ENCODE results near the gene BCR. TPM values are rescaled to one million over a fixed set of nuclear protein-coding genes. Genes with fewer than 3 reads are reported as not detected.
A peak's percentile ranks its signal among the peaks of the same experiment; 100 is the strongest.

The BCR gene
- total RNA-seq, 3 donors from 2014 or later = 25.3 to 44.6 (median 35.1) TPM

GRCh38 chr22:23244690-23245044 lies 64.4 kb downstream of the BCR start:
- Histone ChIP-seq H3K9me3 (no peaks in the 10 kb centered on the region), H3K4me3 (no peak overlapping the region), H3K36me3 (no peaks in the 10 kb centered on the region), H3K27me3 (no peaks in the 10 kb centered on the region), H3K4me1 (no peaks in the 10 kb centered on the region), H3K27ac (no peak overlapping the region)
- no peak for DNase-seq (ENCODE audit: low spot score in 2 of 2)
- intact Hi-C loops (cut with DNase I; ENCODE audit: low total_unique reads) = no loop called here
- no peak for TF ChIP-seq POLR2AphosphoS5 (IDR thresholded peaks at IDR 0.05)
- TF ChIP-seq POLR2A (IDR thresholded peaks at IDR 0.05) = no peak
- TF ChIP-seq CTCF (IDR thresholded peaks at IDR 0.05) = no peak

GRCh38 chr22:23245045-23245798 lies 64.9 kb downstream of the BCR start:
- no peak overlapping the region for H3K4me3 ChIP-seq
- no peak for TF ChIP-seq CTCF (IDR thresholded peaks at IDR 0.05)
- no peak for TF ChIP-seq POLR2AphosphoS5 (IDR thresholded peaks at IDR 0.05)
- no peak for TF ChIP-seq POLR2A (IDR thresholded peaks at IDR 0.05)
- no peaks in the 10 kb centered on the region for H3K36me3 ChIP-seq
- intact Hi-C loops (cut with DNase I; ENCODE audit: low total_unique reads) = no loop called here
- no peak for DNase-seq (ENCODE audit: low spot score in 2 of 2)
- H3K27ac ChIP-seq = no peak overlapping the region
- H3K9me3 ChIP-seq = no peaks in the 10 kb centered on the region
- no peaks in the 10 kb centered on the region for H3K4me1 ChIP-seq
- no peaks in the 10 kb centered on the region for H3K27me3 ChIP-seq

- Histone ChIP-seq H3K36me3 (no peaks in the 10 kb centered on the region), H3K9me3 (no peaks in the 10 kb centered on the region), H3K4me1 (no peaks in the 10 kb centered on the region), H3K27ac (no peak overlapping the region), H3K4me3 (no peak overlapping the region), H3K27me3 (no peaks in the 10 kb centered on the region)
- TF ChIP-seq POLR2A (IDR thresholded peaks at IDR 0.05) (no peak), POLR2AphosphoS5 (IDR thresholded peaks at IDR 0.05) (no peak), CTCF (IDR thresholded peaks at IDR 0.05) (no peak)
- no peak for DNase-seq (ENCODE audit: low spot score in 2 of 2)
- intact Hi-C loops (cut with DNase I; ENCODE audit: low total_unique reads) = no loop called here
Measured at GRCh38 chr22:23245799-23246136, 65.5 kb downstream of the BCR start.

GRCh38 chr22:23246982-23247766 lies 66.9 kb downstream of the BCR start:
- Histone ChIP-seq H3K4me1 (no peaks in the 10 kb centered on the region), H3K27me3 (no peaks in the 10 kb centered on the region), H3K9me3 (no peaks in the 10 kb centered on the region), H3K4me3 (no peak overlapping the region), H3K27ac (no peak overlapping the region), H3K36me3 (no peaks in the 10 kb centered on the region)
- intact Hi-C loops (cut with DNase I; ENCODE audit: low total_unique reads) = no loop called here
- no peak for DNase-seq (ENCODE audit: low spot score in 2 of 2)
- TF ChIP-seq POLR2A (IDR thresholded peaks at IDR 0.05) = no peak

- no peaks in the 10 kb centered on the region for H3K36me3 ChIP-seq
- H3K27ac ChIP-seq = peak overlapping the region in 1 of 2 donors; percentile 5
- no peaks in the 10 kb centered on the region for H3K9me3 ChIP-seq
- intact Hi-C loops (cut with DNase I; ENCODE audit: low total_unique reads) = loop anchor here (1.0 kb wide), 1 partner anchor 27 kb away; no protein-coding TSS in a partner anchor
- no peak for DNase-seq (ENCODE audit: low spot score in 2 of 2)
- TF ChIP-seq POLR2A (IDR thresholded peaks at IDR 0.05) = no peak
- TF ChIP-seq POLR2AphosphoS5 (IDR thresholded peaks at IDR 0.05) = no peak
- TF ChIP-seq CTCF (IDR thresholded peaks at IDR 0.05) = no peak
- no peaks in the 10 kb centered on the region for H3K4me1 ChIP-seq
- H3K27me3 ChIP-seq = no peaks in the 10 kb centered on the region
- no peak overlapping the region for H3K4me3 ChIP-seq
Measured at GRCh38 chr22:23248583-23248982, 68.3 kb downstream of the BCR start.
